Neural cell (in vitro differentiated cells): ENCODE results near the gene UNC45A.

Source experiments
- EZH2 ChIP-seq: fragments of 200-600, 300-800 bp; shearing (Covaris generic), sonication (generic); IDR thresholded peaks from 2 replicates; pipeline ENCODE4 v1.6.1; 2014; ENCODE audit warnings: antibody characterized with exemption, low read length, borderline replicate concordance, mild to moderate bottlenecking; ENCODE audit not compliant: insufficient read depth, poor library complexity, severe bottlenecking
- MXI1 ChIP-seq: fragments of 450-650 bp; conservative IDR thresholded peaks from 2 replicates; pipeline ENCODE4 v1.6.1; 2014; ENCODE audit warnings: antibody characterized with exemption, mild to moderate bottlenecking; ENCODE audit not compliant: poor library complexity, severe bottlenecking
- POLR2AphosphoS5 ChIP-seq: IDR thresholded peaks from 2 replicates; pipeline ENCODE4 v1.6.1; 2012
- TF ChIP-seq, protein P1 (sequence below): fragments of 450-650 bp; IDR thresholded peaks from 2 replicates; pipeline ENCODE4 v1.5.1; 2014; ENCODE audit warnings: antibody characterized with exemption, mild to moderate bottlenecking, moderate library complexity; ENCODE audit not compliant: poor library complexity, severe bottlenecking

DNA sequence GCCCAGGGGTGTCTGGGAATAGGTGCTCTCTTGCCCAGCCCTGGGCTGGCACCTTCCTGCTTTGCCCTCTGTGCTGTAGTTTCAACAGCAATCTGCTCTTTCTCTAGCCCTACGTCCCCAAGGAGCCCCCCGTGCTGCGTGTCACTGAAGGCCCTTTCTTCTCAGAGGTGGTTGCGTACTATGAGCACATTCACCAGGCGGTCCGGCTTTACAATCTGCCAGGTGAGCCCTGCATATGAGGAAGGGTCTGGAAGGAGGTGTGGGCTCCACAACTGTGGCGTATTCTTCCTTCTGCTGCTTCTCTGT lies 22.4 kb upstream of the UNC45A start:
- TF ChIP-seq, protein P1, sequence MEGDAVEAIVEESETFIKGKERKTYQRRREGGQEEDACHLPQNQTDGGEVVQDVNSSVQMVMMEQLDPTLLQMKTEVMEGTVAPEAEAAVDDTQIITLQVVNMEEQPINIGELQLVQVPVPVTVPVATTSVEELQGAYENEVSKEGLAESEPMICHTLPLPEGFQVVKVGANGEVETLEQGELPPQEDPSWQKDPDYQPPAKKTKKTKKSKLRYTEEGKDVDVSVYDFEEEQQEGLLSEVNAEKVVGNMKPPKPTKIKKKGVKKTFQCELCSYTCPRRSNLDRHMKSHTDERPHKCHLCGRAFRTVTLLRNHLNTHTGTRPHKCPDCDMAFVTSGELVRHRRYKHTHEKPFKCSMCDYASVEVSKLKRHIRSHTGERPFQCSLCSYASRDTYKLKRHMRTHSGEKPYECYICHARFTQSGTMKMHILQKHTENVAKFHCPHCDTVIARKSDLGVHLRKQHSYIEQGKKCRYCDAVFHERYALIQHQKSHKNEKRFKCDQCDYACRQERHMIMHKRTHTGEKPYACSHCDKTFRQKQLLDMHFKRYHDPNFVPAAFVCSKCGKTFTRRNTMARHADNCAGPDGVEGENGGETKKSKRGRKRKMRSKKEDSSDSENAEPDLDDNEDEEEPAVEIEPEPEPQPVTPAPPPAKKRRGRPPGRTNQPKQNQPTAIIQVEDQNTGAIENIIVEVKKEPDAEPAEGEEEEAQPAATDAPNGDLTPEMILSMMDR = no peak
- TF ChIP-seq EZH2 = no peak
- no peak for TF ChIP-seq MXI1
- no peak for TF ChIP-seq POLR2AphosphoS5
